Mesenteric fat pad (tissue), 1 donor: ENCODE measurements around the gene HIPK1. TPM values are rescaled to one million over a fixed set of nuclear protein-coding genes. Genes with fewer than 3 reads are reported as not detected.
"Not testable (repeated sequence)": the region's sequence is repeated elsewhere in the genome, so short reads cannot be mapped to it uniquely, and the experiment has no call there.

ENCODE experiments used
- DNase-seq: peaks from one replicate; pipeline ENCODE4 v3.0.0-alpha.2; 2020; ENCODE audit warnings: low spot score
- total RNA-seq: library from RNA; stranded (reverse); fragmentation: NEBNext Ultra II Directional; extraction: Animal tissue kit (Norgen Biotek cat#: 25700); gene quantifications from one replicate; pipeline ENCODE4 v1.2.1, GENCODE V29; 2021
- donor health status: DM: yes; HTN: yes; CAD: no.

HIPK1 gene
- total RNA-seq, 1 donor from 2014 or later, result 78.9 TPM

DNA sequence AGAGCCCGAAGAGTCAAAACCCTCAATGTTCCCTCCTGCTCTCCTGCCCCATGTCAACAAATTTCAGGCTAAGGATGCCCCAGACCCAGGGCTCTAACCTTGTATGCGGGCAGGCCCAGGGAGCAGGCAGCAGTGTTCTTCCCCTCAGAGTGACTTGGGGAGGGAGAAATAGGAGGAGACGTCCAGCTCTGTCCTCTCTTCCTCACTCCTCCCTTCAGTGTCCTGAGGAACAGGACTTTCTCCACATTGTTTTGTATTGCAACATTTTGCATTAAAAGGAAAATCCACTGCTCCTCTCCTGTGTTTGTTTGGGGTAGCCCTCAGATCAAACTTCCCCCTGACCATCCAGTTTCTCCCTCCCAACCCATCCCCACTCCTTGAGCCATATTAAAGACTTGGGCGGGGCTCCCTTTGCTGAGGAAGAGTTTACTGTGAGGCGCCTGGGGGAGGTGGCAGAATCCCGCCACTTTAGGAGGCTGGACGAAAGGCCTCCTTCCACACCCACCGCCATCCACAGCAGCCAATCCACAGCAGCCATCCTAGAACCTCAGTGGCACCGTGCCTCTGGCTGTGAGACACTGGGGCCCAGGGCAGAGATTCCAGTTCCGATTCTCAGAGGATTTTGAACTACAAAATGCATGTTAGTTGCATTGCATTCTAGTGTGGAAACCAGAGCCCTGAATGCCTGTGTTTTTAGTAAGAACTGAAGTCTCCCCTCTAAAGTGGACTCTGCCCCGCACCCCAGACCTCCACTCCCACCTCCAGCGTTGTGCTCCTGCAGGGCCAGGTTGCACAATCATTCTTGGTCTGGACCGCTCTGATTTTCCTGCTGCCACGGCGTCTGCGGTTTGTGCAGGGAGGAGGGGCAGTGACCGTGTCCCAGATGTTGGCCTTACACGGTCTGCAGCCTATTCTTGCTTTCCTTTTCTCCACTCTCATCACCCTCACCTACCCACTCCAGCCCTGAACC, 53.1 kb downstream of the HIPK1 start:
- no peak for DNase-seq

DNA sequence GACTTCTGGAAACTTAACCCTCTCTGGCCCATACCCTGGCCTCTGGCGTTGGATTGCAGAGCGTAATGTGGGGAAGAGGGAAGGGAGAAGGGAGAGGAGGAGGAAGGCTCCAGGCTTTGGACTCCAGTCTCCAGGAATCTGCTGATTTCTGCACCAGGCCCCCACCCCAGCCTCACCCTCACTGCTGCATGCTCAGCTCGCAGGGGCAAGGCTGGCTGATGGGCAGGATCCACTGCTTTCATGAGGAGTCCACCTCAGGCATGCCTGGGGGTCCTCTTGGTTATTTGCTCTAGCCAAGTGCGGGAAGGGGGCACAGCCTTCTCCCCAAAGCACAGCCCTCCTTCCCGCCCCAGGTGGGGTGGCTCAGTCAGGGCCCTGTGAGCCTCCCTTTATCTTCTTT, 53.8 kb downstream of the HIPK1 start:
- no peak for DNase-seq

DNA sequence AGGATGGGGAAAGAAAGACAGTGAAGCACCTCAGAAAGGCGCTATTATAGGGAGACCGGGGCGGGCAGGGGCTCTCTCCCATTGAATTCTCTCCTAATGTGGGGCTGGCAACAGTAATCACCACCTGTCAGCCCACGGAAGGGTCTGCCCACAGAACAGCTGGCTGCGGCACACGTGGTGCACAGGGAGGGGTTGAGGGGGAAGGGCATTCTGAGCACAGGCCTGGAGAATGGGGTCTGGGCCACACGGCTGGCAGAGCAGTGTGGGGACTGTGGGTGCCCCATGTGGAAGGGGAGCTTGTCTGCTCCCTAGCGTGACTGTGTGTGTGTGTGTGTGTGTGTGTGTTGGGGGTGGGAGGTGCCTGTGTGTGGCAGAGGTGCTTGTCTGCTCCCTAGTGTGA, 54.3 kb downstream of the HIPK1 start:
- DNase-seq, result no peak

DNA sequence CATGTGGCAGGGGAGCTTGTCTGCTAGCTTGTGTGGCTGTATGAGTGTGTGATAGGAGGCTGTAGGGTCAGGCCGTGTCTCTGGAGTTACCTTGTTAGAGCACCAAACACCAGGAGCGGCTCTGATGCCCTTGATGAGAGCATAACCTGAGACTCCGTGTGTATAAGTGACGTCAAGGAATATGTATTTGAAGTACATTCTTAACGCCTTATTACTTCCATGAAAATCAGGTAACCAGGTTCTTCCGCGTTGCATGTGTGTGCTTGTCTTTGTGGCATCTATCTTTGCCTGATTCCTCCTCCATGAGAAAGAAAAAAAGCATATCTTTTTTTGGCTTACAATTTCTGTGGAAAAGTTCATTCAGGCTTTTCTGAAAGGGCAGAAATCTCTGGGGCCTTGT, 54.7 kb downstream of the HIPK1 start:
- no peak for DNase-seq

DNA sequence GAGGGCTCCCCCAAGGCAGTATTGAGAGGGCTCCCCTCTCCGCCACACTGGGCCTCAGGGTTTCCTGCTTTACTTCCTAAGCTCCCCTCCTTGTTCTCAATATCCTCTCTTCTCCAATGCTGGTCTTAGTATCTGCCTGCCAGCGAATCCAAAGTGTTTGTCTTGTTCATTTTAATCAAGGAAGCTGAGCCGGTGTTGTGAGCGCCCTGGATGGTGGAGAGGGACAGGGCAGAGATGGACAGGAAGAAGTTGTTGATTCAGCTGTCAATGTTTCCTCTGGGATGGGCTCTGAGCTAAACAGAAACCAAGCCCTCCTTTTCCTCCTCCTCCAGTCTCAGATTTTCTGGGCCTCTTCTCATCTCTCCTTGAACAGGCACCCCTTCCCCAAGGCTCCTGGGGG, 55.6 kb downstream of the HIPK1 start:
- DNase-seq, result no peak

DNA sequence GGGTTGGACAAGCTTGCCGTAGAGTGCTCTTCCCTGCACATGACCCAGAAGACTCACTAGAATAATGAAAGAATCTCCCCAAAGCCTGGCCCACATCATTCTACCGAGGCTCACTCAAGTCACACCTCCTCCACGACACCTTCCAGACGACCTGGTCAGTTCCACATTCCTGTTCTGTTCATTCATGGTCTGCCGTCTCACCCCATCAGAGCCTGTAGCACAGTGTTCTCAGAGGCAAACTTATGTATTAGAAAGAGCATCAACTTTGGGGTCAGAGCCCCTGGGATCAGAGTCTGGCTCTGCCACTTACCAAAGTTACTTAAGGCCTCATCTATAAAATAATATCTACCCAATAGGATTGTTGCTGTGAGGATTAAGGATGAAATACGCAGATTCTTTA, 57.7 kb downstream of the HIPK1 start:
- no peak for DNase-seq

DNA sequence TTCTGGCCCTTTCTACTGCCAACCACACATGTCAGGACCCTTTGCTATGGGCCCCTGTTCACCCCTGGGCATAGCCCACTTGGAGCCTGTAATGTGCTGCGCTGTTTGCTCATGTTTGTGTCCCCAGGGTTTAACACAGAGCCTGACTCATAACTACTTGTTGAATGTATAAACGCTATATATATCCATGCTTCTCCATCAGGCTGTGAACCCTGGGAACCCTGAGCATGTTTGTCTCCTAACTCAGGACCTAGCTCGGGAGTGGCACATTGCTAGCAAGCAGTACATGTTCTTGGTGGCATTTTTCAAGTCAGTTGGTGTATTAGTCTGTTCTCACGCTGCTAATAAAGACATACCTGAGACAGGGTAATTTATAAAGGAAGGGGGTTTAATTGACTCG, 58.1 kb downstream of the HIPK1 start:
- DNase-seq, result no peak

DNA sequence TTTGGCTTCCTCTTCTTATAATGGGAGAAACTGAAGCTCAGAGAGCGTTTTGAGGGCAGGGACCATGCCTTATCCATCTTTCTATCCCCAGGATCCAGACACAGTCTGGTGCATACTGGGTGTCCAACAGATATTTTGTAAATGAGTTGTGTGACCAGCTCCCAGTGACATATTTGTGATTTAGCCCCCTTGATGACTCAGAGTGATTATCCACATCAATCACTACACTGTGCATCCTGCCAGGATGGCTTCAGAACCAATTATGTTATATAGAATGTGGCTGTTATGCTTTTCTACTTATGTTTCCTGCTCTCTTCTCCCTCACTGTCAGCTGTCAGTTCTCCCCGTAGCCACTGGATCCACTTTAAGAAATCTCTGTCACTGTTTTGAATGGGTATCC, 61.4 kb downstream of the HIPK1 start:
- no peak for DNase-seq

DNA sequence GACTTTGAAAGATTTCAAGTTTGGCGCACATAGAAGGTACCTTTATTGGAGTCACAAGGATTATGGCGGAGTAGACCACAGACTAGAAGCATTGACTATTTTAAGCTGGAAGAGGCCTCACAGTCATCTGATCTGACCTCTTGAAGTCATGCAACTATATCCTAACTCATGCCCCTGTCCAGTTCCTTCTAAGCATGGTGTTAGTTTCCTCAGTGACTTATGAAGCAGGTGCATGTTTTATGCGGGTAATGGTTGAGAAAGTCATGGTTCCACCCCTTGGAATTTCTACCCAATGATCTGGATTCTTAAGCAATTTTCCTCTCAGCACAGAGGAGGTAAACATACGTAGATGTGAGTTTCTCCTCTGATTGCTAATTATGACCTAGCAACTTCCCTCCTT, 61.8 kb downstream of the HIPK1 start:
- no peak for DNase-seq

DNA sequence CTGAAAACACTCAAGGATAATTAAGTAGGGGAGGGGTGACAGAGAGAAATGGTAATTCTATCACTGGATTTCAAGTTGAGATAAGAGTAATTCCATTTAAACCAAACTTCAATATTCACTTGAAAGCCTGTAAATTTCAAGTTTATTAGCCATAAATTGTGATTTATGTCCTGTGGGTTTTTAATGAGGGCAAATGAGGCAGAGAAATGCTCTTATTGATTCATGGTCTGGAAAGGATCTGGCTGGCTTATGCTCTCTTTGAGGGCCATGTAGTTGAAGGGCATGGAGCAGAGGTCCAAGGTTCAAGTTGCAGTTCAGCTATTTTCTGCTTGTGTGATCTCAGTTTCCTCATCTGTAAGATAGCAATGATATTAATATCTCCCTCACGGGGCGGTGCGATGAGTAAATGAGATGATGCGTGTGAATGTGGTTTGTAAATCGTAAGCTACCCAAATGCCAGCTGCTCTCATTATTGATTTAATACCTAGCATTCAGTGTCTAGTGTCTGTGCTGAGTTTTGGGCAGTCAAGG, 62.4 kb downstream of the HIPK1 start:
- no peak for DNase-seq

DNA sequence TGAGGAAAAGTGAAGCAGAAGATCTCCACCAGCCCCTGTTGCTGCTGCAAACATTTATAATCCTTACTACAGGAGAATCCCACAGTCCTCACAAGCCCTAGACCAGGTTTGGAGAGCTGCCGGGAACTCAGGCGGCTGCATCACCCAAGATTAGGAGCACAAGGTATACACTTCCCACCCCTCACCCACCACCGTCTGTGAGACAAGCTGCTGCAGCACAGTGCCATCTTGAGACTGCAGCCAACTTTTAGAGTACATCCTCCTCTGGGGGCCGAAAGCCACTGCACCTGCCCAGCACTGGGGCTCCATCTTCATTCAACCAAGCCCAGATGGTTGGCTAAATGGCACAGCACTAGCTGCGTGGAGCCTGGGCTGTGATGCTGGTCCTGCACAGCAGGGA, 63.9 kb downstream of the HIPK1 start:
- DNase-seq, result no peak

DNA sequence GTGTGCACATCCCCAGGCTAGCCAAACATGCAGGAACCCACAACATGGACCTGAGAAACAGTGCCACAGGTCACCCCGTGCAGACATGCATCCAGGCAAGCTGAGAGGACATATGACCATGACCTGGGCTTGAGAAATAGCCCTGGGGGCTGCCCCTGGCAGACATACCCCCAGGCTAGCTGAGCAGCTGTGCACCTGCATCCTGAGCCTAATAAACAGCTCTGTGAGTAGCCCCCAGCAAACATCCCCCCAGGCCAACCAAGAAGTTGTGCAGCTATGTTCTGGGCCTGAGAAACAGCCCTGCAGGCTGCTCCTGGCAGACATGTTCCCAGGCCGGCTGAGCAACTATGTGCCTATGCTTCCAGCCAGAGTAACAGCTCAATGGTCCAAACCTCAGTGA, 64.6 kb downstream of the HIPK1 start:
- no peak for DNase-seq

DNA sequence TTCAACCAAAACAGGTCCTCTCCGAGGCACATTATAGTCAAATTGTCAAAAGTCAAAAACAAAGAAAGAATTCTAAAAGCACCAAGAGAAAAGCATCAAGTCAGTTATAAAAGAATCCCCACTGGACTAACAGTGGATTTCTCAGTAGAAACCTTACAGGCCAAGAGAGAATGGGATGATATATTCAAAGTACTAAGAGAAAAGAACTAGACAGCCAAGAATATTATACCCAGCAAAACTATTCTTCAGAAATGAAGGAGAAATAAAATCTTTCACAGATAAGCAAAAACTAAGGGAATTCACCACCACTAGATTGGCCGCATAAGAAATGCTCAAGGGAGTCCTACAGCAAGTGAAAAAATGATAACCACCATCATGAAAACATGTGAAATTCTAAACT, 66.3 kb downstream of the HIPK1 start:
- no peak for DNase-seq

DNA sequence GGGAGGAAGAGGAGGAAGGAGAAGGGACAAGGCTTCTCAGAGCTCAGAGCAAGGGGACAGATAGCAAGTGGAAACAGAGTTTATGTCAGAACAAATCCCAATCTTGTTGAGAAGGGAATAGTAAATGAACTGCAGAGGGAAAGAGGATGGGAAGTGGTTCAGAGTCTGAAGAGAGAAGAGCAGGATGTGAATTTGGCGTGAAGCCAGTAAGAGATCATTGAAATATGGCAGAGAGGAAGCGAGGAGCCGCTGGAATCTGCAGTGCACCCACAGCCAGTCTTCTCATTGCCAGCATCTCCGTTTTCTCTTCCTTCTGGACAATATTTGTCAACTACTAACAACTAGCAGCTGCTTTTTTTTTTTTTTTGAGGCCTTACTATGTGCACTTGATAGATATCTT, 69.2 kb downstream of the HIPK1 start:
- no peak for DNase-seq

DNA sequence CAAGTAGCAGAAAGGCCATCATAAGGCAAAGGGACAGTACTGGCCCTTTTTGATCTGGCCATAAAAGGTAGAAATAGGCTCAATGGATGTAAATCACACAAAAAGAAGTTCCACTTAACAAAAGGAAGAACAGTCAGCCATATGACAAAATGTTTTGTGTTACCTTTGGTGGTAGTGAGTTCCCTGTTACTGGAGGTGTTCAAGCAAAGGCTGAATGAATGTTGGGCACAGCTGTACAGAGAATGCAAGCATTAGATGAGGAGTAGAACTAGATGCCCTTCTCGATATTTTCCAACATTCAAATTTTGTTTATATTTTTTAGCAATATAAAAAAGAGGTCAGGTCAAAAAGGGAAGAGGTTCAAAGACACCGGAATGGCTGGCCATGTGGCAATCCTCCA, 70.1 kb downstream of the HIPK1 start:
- no peak for DNase-seq

DNA sequence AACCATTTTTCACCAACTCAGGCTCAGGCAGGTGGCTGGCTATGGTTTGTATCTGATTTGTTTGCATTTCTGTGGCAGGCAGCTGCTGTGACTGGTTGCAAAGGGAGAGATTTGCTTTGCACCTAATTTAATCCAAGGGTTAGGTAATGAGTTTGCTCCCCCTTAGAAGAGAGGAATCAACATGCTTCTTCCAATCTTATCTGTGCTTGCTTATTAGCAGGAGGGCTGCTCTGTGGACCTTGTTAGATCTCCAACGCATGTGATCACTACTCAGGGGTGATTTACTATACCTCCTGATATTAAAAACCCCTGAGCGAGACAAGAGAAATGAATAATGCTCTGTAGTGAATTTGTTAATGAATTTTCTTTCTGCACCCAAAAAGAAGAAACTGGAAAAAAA, 70.7 kb downstream of the HIPK1 start:
- no peak for DNase-seq

DNA sequence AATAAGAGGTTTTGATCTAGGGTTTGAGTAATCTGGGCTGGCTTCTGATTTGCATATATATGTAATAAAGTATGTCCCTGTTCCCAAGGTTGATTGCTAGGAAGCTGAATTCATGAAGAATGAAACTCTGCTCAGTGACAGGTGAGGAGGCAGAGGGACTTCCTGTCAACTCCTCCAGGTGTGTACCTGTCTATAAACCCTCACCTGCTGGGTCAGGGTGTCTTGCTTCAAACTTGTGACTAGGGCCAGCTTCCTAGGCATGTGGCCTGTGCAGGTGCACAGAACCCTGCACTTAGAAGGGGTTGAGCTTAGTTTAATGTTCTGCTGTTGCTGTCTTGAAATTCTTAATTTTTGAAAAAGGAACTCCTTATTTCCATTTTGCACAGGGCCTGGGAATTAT, 71.3 kb downstream of the HIPK1 start:
- DNase-seq, result no peak

DNA sequence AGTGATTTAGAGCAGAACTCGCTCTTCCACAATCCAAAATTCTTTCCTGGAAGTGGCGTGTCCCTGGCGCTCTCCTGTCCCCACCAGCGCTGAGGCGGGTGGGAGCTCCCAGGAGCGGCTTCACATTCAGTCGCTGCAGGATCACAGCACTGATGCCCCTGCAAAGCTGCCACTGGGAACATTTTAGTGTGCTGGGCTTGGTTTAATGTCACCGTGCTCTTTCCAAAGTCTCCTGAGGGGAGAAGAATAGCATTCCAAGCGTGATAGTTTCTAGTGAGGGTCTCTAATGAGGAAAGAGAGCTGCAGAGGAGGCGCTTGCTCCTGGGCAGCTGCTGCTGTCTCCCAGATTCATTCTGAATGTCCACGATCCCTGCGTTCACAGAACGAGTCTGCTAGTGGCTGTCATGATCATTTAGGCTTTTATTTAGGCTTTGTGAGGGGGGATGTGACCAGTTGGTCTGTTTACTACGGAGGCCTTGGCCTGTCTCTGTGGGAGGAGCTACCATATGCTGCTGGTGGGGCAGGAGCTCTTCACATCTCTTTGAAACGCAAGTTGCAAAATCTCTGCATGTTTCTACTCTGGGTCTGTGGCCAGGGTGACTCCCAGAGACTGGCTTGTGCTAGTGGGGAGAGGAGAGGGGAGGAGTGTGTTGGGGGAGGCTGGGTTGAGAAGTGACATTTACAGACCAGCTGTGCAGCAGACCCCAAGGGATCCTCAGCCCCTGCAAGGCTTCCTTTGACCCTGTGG, 73.5 kb downstream of the HIPK1 start:
- no peak for DNase-seq

DNA sequence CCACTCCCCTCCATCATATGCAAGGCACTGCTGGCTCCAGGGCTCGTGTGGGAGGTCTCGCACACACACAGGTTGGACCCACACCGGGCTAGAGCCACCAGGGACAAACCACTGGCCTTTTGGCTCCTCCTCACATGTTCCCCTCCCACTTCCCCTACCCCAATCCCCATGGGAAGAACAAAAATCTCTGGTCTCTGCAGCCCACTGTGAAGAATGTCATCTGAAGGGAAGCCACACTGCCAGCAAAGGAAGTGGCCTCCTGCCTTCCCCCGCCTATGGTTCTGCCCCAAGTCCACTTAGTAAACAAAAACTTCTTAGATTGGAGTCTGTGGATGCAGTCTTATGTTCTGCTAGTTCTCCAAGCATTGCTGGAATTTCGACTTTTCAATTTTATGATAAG, 74.3 kb downstream of the HIPK1 start:
- no peak for DNase-seq

DNA sequence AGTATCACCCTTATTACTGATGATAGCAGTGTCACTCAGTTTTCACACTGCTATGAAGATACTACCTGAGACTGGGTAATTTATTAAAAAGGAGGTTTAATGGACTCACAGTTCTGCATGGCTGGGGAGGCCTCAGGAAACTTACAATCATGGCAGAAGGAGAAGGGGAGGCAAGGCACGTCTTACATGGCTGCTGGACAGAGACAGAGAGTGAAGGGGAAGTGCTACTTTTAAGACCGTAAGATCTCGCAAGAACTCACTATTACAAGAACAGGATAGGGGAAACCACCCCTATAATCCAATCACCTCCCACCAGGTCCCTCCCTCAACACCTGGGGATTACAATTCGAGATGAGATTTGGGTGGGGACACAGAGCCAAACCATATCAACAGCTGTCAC, 77.7 kb downstream of the HIPK1 start:
- DNase-seq, result not testable (repeated sequence)

DNA sequence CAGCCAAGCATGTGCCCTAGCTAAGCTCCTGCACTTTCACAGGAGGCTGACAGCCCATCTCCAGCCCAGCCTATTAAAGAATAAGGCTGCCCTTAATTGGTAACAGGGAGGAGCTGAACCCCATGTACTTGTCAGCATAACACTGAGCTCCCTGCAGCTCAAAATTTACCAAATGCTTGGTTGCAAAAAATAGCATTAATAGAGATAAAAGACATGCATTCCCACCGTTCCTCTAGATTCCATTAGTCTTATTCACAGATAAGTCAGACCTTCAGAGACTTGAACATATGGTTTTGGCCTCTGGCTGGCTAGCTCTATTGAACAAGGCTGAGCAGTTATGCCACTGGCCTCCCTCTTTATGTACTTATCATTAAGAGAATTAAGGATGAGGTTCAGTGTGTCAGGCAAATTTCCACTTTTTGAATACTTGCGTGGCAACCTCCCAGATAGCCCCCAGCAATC, 79.4 kb downstream of the HIPK1 start:
- DNase-seq, result no peak

DNA sequence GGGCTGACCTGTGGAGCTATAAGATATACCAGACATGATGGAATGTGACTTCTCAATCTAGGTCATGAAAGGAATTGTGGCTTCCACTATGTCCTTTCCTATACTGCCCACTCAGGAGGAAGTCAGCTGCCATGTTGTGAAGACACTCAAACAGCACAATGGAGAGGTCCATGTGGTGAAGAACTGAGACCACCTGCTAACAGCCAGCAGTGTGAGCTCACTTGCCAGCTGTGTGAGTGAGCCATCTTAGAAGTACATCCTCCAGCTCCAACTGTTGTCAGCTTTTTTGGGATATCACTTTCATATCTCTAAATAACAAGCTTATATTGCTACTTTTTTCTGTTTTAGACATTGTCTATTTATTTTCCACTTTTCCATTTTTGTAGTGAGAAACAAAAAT, 79.9 kb downstream of the HIPK1 start:
- no peak for DNase-seq
